Prostate gland (tissue), 2 donors: ENCODE data around the gene JAKMIP1.

Source experiments
- CTCF ChIP-seq, 4 experiments: fragments of 200-600 bp in 2 of 4; fragments of 450-650 bp in 2 of 4; sonication (generic) in 2 of 4; IDR thresholded peaks; 1 replicate in 3 of 4; 2 replicates in 1 of 4; pipeline ENCODE4 v1.5.1; 2016 to 2019; ENCODE audit warnings: antibody characterized with exemption in 4 of 4, mild to moderate bottlenecking in 2 of 4, moderate library complexity in 2 of 4
- POLR2A ChIP-seq: fragments of 450-650 bp; IDR thresholded peaks from one replicate; pipeline ENCODE4 v1.6.1; 2016; ENCODE audit warnings: antibody characterized with exemption, mild to moderate bottlenecking

- no peak for TF ChIP-seq POLR2A
- TF ChIP-seq CTCF (IDR thresholded peaks at IDR 0.05): no peak
Observed at GRCh38 chr4:6113641-6114040, 86.7 kb downstream of the JAKMIP1 start.
